Stimulated activated CD8-positive, alpha-beta memory T cell treated with anti-CD3 and anti-CD28 coated beads, Interleukin-7, amount 100 ng/mL, for 4 hours (primary cell): Measurements from ENCODE around the gene PRR19.
"Not testable (repeated sequence)": the region's sequence is repeated elsewhere in the genome, so short reads cannot be mapped to it uniquely, and the experiment has no call there.

Experiments
- DNase-seq, 2 donors: peaks; one replicate each; pipeline ENCODE4 v3.0.0-alpha.2; 2020; ENCODE audit warnings: low read depth in 2 of 2

The PRR19 gene, protein sequence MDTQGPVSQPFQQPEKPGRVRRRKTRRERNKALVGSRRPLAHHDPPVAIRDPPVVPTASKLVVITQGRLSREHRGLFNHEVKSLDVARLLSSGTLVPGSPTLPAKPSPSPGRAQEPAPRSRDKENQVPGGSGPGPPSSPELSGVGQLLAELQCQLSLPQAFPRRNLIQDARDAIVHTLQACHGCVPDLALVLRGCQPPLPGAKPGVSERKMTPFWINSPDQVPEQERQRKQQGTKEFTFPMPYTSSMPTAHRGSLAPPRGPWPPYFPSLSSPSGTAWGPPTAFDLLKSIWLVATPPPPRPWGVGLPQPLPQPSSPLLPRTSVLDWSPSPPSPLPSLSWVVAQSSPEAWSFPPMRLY

DNA sequence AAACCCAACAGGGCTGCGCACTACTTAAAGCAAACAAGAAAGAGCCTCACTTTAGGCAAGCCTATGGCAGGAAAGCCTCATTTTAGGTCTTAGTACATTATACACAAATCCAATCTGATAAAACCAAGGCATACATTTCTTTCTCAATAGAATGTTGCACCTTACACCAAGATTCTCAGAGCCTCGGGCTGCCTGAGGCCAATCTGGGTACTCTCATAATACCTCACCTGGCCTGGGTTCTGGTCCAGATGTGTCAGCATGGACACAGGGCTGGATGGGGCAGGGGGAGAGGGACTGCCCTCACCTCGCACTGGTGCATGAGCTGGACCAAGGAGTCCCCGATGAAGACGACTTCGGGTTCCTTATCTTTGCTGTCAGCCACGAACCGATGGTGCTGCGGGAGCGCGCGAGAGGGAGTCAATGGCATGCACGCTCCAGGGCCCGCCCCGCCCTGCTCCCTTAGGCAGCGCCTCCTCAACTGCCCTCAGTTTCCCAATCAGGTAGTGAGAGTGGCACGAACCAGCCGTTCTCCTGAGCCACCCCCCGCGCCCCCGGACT is at the start of gene PRR19:
PRR19 (plus strand) TSS at position 487 of the 558 bp plus-strand sequence. CDS start 7,453 bp downstream, outside the sequence.
- DNase-seq = no peak

DNA sequence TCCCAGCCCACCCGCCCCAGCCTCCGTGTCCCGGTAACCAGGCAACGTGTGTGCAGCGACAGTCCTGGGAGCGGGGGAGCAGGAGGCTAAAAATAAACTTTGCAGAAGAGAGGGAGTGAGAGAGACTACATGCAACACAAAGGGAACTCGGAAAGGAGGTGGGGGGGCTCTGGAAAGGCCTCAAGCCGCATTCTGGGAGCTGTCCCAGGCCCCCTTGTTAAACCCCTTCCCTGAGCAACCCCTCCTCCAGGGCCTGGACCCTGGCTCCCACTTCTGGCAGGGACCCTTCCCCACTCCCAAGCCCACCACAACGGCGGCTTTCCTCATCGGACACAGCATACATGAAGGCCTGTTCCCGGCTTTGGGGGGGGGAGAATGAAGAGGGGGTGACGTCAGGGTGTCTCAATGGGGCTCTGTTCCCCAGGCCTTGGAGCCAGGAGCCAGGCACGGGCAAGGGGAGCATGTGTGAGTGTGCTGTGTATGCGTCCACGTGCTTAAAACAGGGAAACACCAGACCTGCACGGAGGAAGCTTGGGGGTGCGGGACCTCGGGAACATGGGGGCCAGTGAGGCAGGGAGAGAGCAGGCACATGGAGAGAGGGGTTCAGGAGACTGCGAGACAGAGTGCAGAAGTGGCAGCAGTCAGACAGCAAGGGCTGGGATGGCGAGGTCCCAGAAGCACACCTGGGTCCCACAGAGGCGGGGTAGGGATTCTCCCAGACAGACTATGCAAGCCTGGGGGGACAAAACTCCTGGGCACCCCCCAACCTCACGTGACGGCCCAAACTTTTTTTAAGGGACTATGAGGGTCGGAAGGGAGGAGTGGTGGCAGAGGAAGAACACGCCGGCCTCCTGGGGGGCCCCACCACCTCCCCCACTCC is 49.3 kb upstream of the PRR19 start:
- DNase-seq = no peak

DNA sequence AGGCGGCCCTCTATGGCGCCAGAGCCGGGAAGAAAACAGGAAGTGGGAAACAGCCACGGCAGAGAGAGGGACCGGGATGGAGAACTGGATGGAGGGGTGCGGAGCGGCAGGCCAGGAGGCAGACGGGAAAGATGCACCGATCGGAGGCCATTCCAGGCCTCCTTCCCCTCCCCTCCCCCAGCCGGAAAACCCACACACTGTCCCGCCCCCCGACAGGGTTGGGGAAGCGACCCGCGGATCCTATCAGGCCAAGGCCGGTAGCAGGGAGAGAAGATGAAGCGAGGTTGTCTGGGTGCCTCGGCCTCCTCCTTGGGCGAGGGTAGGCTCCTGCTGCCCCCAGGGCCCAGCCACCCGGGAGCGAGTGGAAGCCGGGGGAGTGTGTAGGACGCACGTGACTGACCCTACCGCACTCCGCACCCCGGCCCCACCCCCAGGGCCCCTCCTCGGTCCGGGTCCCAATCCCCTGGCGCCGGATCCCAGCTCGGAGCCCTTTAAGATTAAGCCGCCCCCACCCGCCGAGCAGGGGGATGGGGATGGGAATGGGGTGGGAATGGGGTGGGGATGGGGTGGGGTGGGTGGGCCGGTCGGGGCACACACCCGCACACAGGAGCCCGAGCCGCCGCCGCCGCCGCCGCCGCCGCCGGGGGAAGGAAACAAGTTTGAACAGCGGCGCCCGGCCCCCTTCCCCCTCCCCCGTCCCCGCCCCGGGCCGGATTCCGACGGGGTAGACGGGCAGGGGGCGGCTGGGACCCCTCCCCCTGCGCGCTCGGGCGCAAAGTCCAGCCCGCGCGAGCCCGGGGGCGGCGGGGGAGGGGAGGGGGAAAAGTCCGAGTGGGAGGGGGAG is 48.5 kb upstream of the PRR19 start:
- DNase-seq = peak in 1 of 2 donors; percentile 55

- peak; percentile 56 to 77 for DNase-seq
Observed at GRCh38 chr19:42254089-42254849, 47.7 kb upstream of the PRR19 start.

GRCh38 chr19:42254850-42255765 is 46.8 kb upstream of the PRR19 start, which contains the start of gene ERF:
Gene ERF, minus strand, starts transcription at chr19:42255128. Its CDS starts 129 bp downstream, at chr19:42254999.
- peak; percentile 81 to 90 for DNase-seq

DNA sequence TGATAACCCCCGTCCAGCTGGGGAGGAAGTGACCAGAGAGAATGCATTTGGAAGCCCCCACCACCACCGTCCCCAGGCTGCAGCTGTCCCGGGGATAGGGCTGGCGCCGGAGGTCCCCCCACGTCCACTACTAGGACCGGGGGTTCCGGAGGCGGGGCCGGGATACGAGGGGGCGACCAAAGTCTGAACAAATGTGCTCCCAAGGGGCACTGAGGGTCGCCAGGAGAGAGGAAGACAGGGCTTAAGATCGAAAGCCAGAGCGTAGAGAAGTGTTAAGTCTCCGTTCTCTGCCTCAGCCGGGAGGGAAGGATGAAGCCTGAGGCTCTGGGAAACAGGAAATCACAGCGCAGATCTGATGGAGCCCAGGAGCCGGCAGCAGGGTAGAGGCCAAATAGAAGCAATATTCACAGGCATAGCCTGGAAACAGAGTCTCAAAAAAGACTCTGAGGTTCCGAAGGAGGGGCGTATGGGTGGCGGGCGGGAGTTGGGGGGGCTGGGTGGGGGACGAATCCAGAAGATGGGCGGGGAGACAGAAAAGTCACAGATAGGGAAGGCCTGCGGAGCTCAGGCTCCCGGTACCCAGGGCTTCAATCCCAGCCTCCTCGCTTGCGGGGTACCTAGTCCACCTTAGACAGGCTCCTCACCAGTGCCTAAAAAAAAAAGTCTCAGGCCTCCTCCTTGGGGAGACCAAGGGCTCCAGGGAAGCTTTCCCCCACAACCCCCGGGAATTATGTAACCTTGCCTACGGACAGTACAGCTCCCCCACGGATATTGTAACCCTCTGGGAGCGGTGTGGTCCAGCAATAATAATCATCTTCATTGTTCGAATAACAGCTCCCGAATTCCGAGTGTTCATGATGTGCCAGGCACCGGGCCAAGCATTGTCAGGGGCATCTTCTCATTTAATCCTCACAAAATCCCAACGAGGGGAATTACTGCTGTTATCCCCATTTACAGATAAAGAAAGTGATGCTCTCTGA is 45.9 kb upstream of the PRR19 start:
- DNase-seq = no peak

DNA sequence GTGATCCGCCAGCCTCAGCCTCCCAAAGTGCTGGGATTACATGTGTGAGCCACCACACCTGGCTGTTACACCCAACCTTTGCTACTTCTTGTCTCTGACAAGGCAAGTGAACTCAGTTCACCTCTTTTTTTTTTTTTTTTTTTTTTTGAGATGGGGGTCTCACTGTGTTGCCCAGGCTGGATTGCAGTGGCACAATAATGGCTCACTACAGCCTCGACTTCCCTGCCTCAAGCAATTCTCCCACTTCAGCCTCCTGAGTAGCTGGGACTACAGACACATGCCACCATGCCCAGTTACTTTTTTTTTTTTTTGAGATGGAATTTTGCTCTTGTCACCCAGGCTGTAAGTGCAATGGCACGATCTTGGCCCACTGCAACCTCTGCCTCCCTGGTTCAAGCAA is 44.1 kb upstream of the PRR19 start:
- DNase-seq = not testable (repeated sequence)

DNA sequence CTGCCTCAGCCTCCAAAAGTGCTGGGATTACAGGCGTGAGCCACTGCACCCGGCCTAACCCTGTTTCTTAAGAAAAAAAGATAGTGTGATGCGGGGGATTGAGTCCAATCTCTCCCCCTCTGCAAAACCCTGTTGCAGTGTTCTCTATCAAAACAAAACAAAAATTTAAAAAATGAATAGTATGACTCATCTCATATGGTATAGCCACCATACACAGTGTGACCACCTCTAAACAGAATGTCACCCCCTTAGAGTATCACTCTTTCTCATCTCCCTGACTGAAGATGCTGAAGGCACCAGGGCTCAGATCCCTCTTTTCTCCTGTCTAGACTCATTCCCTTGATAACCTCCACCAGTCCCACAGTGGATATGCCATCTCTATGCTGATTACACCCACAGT is 40.2 kb upstream of the PRR19 start:
- no peak for DNase-seq

- DNase-seq = not testable (repeated sequence)
Observed at GRCh38 chr19:42266105-42266504, 35.8 kb upstream of the PRR19 start.

- not testable (repeated sequence) for DNase-seq
Observed at GRCh38 chr19:42266928-42267603, 34.9 kb upstream of the PRR19 start.

- no peak for DNase-seq
Observed at GRCh38 chr19:42267644-42268141, 34.2 kb upstream of the PRR19 start.

DNA sequence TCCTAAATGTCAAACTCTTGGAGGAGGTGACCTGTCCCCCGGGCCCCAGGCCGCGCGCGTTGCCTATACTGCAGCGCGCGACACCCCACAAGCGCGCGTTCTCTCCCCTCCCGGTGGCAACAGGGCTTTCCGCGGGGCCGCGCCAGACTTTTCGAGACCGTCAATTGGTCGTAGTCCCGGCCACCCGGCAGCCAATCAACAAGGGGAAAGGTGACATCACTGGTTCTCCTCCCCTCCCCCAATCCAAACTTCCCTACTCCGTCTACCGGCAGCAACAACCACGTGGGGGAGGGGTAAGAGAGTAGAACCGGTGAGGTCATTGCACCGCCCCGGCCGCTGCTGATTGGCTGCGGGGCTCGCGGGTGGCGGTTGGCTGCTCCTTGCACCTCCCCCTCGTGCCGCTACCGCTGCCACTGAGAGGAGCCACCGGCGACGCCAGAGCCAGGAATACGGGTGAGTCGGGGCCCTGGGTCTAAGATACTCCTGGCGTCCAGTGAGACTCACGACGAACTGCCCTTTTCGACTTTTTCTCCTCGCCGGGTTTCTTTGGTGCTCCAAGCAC is 33.7 kb upstream of the PRR19 start:
- peak; percentile 98 for DNase-seq

DNA sequence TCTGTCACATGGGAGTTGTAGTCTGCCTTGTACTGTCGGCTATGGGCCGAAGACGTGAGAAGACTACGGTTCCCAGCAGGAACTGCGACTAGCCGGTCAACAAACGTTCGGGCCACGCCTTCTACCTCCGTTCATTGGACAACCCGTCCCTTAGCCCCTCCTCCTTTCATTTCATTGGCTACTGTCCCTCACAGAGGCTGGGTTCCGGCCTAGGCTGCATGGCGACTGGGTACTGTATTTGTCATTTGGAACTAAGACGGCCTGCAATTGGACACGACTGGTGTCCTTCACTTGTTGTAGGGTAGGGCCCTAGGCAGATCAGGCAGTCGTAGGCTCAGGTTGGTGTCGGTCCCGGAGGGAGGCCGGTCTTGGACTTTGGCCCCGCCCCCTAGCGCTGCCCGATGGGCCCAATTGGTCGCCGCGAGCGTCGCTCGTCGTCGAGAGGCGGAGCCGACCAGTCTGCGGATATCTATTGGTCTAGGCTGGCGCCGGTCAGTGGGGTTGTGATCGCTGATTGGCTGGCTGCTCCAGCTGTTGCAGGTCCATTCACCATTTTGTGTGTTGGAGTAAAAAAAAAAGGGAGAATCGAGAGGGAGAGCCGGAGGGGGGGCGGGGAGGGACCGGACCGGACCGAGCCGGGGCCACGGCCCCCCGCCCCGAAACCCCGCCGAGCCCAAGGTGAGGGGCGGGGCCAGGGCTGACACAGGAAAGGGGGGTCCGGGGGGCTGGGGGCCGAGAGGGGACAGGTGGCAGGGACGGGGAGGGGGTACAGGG is 33.0 kb upstream of the PRR19 start, which contains the start of gene CIC:
CIC (plus strand) TSS at position 549 of the 774 bp plus-strand sequence. CDS start 2,532 bp downstream, outside the sequence.
- peak; percentile 99 to 100 for DNase-seq

- no peak for DNase-seq
Observed at GRCh38 chr19:42269478-42270345, 32.2 kb upstream of the PRR19 start.

DNA sequence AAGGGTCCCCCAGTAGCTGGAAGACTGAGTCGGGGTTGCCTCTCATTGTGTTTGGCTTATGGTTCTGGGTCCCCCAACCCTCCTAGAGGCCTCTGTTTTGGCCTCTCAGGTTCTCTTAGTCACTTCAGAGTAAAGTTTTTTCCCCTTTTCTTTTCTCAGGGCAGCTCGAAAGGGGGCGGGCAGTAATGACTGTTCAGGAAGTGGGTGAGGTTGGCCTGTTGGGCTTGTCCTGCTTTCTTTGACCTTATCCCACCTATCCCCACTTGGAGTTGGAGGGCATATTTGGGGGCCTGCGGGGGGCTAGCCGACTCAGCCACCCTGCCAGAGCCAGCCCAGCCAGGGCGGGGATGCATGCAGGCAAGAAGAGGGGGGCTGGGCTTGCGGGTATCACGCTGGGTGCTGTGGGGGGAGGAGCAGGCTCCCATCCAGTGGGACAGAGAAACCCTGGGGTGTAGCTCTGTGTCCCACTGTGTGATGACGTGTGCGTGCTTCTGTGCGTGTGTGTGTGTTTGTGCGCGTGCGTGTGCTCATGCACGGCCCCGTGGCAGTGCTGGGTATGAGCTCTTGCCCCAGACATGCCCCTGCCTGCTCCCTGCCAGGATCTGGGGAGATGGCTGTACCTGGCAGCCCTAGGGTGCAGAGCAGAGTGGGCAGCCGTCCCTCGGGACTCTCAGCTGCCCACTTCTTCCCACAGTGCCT is 31.4 kb upstream of the PRR19 start:
- peak in 1 of 2 donors; percentile 44 for DNase-seq
